GM19035 (cell line): ENCODE measurements around the gene CACNA1B.

Source experiments
- ATAC-seq: cut with Tn5 transposase; IDR thresholded peaks from one replicate; pipeline ENCODE4 v1.9.1; 2021; ENCODE audit not compliant: unreplicated experiment

The CACNA1B gene

DNA sequence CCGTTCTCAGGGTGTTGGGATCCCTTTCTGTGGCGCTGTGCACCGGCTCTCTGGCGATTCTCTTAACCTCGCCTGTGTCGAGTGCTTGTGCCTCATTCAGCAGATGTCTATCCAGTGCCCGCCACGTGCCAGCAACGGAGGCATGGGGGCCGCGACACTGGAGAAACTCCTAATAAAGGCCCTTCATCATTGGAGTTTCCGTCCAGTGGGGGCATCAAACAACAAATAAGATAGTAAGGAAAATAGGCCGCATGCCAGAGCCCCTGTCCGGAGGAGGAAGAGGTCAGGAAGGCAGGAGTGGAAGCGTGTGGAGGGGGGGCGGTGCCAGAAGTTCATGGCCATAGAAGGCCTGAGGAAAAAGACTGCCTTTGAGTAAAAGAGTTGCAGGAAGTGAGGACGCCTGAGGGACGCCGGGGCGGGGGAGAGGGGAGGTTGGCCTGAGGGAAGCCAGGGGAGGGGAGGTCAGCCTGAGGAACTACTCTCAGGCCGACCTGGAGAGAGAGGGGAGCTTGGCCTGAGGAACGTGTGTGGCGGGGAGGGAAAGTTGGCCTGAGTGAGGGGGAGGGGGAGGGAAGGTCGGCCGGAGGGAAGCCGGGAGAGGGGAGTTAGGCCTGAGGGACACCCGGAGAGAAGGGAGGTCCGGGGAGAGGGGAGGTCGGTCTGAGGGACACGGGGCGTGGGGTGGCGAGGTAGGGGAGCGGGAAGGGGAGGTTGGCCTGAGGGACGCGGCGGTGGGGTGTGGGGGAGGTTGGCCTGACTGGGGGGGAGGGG, 82.2 kb downstream of the CACNA1B start:
- ATAC-seq = no peak

- no peak for ATAC-seq
Observed at GRCh38 chr9:137960496-137960895, 82.9 kb downstream of the CACNA1B start.

DNA sequence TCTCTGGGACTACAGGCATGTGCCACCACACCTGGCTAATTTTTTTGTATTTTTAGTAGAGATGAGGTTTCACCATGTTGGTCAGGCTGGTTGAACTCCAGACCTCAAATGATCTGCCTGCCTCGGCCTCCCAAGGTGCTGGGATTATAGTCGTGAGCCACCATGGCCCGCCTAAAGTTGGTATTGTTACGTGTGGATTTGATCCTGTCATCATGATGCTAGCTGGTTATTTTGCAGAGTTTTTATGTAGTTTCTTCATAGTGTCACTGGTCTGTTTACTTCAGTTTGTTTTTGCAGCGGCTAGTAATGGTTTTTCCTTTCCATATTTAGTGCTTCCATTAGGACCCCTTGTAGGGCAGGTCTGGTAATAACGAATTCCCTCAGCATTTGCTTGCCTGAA, 85.9 kb downstream of the CACNA1B start:
- ATAC-seq = no peak

DNA sequence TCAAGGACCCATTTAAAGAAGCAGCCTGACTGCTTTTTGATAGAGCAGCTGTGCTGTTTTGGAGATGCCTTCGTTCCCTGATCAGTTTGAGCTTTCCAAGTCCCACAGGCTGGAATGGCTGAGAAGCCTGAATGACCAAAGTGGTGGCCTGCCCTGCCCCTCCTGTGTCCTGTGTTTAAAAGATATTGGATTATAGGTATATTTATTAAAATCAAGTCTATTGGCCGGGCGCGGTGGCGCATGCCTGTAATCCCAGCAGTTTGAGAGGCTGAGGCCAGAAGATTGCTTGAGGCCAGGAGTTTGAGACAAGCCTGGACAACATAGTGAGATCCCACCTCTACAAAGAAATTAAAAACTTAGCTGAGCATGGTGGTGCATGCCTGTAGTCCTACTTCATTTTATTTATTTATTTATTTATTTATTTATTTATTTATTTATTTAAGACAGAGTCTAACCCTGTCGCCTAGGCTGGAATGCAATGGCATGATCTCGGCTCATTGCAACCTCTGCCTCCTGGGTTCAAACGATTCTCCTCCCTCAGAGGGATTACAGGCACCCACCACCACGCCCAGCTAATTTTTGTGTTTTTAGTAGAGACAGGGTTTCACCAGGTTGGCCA, 87.7 kb downstream of the CACNA1B start:
- ATAC-seq = no peak

DNA sequence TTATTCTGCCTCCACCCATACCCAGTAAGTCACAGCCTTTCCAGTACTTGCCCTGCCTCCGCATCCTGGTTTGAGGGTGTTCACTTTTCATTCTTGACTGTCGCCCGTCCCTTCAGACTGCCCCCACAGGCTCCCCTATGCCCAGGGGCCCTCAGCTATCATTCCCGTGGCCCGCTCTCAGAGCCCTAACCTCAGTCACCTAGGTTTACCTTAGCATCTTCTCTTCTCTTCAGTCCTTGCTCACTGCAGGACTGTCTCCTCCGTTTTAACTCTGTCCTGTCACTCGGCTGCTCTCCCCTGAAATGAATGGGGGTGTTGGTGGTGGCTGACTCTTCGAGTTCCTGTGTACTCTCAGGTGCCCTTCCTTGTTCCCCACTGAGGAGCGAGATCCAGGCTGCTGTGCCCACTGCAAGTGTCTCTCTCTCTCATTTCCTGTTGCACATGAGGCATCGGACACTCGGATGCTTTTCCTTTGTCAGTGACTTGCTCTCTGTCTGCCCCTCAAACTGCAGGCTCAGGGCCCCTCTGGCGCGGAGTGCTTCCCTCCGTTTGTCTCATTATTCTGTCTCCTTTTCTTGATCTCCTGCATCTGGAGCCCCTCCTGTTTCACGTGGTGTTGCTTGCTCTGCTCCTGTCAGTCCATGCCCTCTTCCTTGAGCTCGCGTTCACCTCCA, 89.8 kb downstream of the CACNA1B start:
- no peak for ATAC-seq

DNA sequence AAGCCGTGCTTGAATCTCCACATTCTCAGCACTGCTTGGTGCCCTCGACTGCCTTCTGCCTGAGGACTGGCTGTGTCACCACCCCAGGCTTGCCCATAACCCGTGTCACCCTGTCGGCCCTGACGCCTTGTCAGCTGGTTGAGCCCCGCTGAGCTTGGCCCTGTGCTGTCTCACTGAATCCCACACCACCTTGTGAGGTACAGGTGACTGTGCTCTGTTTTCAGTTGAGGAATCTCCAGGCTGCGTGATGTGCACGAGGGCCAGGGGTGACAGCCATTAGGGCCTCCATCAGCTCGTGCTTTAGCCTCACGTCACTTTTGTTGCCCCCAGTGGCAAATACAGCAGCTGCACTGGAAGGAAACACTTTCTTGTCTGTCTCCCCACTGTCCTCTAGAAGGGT, 90.7 kb downstream of the CACNA1B start:
- ATAC-seq = no peak

GRCh38 chr9:137969008-137969407, 91.4 kb downstream of the CACNA1B start:
- no peak for ATAC-seq

DNA sequence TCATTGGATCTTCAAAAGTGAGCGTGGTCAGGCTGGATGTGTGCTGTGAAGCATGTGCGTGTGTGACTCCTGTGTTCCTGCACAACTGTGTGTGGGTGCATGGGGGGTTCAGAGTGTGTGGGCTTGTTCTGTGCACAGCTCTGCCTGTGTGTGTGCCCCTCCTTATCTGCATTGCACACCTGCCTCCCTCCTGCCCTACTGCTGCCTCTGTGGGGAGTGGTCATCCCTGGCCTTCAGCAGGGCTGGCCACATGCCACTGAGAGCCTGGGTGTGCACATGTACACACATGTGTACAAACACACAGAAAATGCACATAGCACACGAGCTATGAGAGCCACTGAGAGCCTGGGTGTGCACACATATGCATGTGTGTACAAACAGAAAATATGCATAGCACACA, 92.1 kb downstream of the CACNA1B start:
- no peak for ATAC-seq

- no peak for ATAC-seq
Observed at GRCh38 chr9:137970098-137970497, 92.5 kb downstream of the CACNA1B start.

GRCh38 chr9:137970686-137971476, 93.3 kb downstream of the CACNA1B start:
- no peak for ATAC-seq

GRCh38 chr9:137971477-137972138, 94.0 kb downstream of the CACNA1B start:
- ATAC-seq = no peak

GRCh38 chr9:137972355-137972987, 94.9 kb downstream of the CACNA1B start:
- no peak for ATAC-seq

GRCh38 chr9:137972988-137973470, 95.4 kb downstream of the CACNA1B start:
- ATAC-seq = no peak

GRCh38 chr9:137973829-137974416, 96.3 kb downstream of the CACNA1B start:
- no peak for ATAC-seq

- ATAC-seq = no peak
Observed at GRCh38 chr9:137974746-137975526, 97.4 kb downstream of the CACNA1B start.

DNA sequence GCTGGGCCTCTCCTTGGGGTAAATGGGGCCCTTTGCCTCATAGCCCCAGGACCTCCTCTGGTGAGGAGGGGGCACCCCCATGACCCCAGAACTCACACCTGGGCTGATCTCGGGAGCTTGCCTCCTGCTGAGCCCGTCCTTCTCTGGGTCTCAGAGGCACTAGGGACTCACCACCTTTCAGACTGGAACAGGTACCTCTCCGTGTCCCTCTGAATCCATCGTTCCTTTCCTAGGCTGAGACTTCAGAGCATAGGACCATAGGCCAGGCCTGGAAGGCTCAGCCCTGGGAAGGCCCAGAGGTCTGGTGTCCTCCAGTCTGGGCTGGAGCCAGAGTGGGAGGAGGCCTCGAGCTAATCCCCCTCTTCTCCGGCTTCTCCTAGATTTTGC, 97.9 kb downstream of the CACNA1B start:
- ATAC-seq = no peak

DNA sequence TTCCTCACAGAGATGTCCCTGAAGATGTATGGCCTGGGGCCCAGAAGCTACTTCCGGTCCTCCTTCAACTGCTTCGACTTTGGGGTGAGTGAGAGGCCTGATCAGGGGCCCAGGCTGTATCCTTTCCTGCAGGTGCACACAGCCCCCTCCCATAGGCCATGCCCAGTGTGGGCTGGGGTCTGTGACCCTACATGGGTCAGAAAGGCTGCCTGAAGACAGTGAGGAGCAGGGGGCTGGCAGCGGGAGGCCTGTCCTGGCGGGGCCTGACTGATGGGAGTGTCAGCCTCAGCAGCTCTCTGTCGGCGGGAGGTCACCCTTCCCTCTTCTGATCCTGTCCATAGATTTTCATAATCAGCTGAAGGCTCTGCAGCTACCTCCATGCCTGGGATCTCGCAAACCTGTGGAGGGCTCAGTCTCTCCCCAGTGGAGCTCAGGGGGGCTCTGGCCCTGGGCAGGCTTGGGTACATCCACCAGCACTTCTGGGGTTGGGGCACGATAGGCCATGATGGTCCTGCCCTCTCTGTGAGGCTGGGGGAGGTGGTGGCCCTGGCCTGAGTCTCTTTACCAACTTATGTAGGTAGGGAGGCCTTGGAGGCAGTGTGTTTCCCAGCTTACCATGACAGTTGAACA, 98.5 kb downstream of the CACNA1B start:
- ATAC-seq = no peak

DNA sequence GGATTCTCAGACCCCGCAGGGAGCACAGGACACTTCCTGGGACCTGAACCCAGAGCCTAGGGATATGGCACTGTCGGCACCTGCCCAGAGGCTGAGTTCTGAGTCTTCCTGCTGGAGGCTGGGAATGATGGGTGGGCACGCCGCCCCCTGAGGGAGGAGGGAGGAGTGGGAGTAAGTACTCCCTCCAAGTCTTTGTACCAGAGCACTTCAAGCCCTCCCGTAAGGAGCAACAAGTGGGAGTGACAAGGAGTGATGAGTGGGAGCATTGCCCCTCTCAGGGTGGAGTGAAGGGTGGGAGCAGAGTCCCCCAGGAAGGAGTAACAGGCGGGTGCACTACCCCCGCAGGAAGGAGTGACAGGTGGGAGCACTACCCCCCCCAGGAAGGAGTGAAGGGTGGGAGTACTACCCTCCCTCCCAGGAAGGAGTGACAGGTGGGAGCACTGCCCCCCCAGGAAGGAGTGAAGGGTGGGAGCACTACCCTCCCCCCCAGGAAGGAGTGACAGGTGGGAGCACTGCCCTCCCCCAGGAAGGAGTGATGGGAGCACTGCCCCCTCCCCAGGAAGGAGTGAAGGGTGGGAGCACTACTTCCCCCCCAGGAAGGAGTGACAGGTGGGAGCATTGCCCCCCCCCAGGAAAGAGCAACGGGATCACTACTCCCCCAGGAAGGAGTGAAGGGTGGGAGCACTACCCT, 100.1 kb downstream of the CACNA1B start:
- no peak for ATAC-seq
